Measurements from ENCODE around the gene SULT2B1. TPM values are rescaled to one million over a fixed set of nuclear protein-coding genes. Genes with fewer than 3 reads are reported as not detected.

SULT2B1 gene
- total and polyA plus RNA-seq, 2 experiments from 2014 or later, result 0.20 TPM; not detected in 1

- H3K36me3 ChIP-seq, result no peaks in the 10 kb centered on the region
- no peak overlapping the region for H3K4me3 ChIP-seq
- no peak overlapping the region for H3K27ac ChIP-seq
- TF ChIP-seq, protein P1, sequence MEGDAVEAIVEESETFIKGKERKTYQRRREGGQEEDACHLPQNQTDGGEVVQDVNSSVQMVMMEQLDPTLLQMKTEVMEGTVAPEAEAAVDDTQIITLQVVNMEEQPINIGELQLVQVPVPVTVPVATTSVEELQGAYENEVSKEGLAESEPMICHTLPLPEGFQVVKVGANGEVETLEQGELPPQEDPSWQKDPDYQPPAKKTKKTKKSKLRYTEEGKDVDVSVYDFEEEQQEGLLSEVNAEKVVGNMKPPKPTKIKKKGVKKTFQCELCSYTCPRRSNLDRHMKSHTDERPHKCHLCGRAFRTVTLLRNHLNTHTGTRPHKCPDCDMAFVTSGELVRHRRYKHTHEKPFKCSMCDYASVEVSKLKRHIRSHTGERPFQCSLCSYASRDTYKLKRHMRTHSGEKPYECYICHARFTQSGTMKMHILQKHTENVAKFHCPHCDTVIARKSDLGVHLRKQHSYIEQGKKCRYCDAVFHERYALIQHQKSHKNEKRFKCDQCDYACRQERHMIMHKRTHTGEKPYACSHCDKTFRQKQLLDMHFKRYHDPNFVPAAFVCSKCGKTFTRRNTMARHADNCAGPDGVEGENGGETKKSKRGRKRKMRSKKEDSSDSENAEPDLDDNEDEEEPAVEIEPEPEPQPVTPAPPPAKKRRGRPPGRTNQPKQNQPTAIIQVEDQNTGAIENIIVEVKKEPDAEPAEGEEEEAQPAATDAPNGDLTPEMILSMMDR (IDR thresholded peaks at IDR 0.05; ENCODE audit: low read depth, low read length), result no peak
- H3K4me1 ChIP-seq (ENCODE audit: low read depth), result no peaks in the 10 kb centered on the region
- no peaks in the 10 kb centered on the region for H3K9me3 ChIP-seq (ENCODE audit: low read depth)
- DNase-seq (ENCODE audit: low read depth in 1 of 2, low spot score in 1 of 2), result peak in 1 of 2 donors; percentile 54
- H3K27me3 ChIP-seq, result no peaks in the 10 kb centered on the region
These were observed 8.8 kb upstream of the SULT2B1 start for GRCh38 chr19:48543121-48543710.

DNA sequence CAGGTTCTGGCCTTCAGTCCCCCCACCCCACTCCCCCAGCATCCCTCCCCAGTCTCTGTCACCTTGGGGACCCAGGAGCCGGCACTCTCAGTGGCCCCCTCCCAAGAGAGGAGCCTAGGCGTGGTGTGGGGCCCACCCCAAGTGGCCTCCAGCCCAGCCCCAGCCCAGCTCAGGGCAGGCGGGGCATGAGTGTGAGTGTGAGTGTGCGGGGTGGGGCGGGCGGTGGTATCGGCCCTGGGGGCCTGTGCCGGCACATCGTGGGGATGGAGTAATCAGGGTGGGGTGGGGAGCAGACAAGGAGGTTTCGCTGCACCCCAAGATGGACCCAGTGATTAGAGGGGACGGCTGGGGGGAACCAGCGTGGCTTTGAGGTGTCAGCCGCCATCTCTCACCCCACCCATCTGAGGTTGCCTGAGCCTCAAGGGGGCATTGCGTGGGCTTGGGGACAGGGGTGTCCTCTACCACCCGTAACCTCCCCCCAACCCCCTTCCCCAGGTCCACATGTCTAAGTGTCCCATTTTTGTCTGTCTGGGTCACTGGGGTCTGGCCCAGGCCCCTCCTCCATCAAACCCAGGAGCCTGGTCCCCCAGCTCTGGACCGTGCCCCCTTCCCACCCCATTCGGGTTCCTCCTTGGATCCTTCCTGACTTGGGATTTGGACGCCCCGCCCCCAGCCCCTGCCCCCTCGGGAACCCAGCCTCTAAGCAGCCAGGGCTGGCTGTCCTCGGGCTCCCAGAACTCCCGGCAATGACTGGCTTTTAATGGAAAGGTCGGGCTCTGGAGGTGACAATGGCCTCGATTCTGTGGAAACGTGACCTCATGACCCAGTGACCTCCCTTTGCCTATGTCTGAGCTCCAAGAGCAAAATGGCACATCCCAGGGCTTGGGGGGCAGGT lies 6.9 kb upstream of the SULT2B1 start:
- no peaks in the 10 kb centered on the region for H3K4me1 ChIP-seq (ENCODE audit: low read depth)
- no peaks in the 10 kb centered on the region for H3K9me3 ChIP-seq (ENCODE audit: low read depth)
- H3K27me3 ChIP-seq, result no peaks in the 10 kb centered on the region
- TF ChIP-seq, protein P1 (IDR thresholded peaks at IDR 0.05; ENCODE audit: low read depth, low read length), result no peak
- H3K27ac ChIP-seq, result no peak overlapping the region
- H3K36me3 ChIP-seq, result no peaks in the 10 kb centered on the region
- no peak overlapping the region for H3K4me3 ChIP-seq
- DNase-seq (ENCODE audit: low read depth in 1 of 2, low spot score in 1 of 2), result no peak

DNA sequence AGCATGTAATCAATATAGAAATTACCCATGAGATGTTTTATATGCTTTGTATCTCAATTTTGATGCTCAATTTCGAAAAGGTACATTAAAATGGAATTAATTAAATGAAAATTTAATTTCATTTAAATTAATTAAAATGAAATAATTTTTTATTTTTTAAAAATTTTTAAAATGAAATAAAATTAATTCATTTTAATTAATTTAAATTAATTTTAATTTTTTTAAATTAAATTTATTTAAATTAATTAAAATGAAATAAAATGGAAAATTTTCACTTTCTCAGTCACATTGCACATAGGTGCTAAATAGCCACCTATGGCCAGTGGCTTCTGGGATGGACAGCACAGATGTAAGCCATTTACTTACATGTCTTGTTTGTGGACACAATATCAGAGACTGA lies 4.2 kb upstream of the SULT2B1 start:
- Histone ChIP-seq H3K27me3 (no peaks in the 10 kb centered on the region), H3K36me3 (no peaks in the 10 kb centered on the region), H3K4me3 (no peak overlapping the region), H3K27ac (no peak overlapping the region), H3K9me3 (ENCODE audit: low read depth) (no peaks in the 10 kb centered on the region), H3K4me1 (ENCODE audit: low read depth) (no peaks in the 10 kb centered on the region)
- TF ChIP-seq, protein P1 (IDR thresholded peaks at IDR 0.05; ENCODE audit: low read depth, low read length), result no peak
- DNase-seq (ENCODE audit: low read depth in 1 of 2, low spot score in 1 of 2), result no peak

- H3K4me3 ChIP-seq, result no peak overlapping the region
These were observed 3.6 kb upstream of the SULT2B1 start for GRCh38 chr19:48548253-48548911.

GRCh38 chr19:48549380-48549779 lies 2.6 kb upstream of the SULT2B1 start:
- Histone ChIP-seq H3K27me3 (no peaks in the 10 kb centered on the region), H3K36me3 (no peaks in the 10 kb centered on the region), H3K4me1 (ENCODE audit: low read depth) (peaks cover 6% of the 10 kb centered on the region), H3K4me3 (no peak overlapping the region), H3K27ac (no peak overlapping the region), H3K9me3 (ENCODE audit: low read depth) (no peaks in the 10 kb centered on the region)
- TF ChIP-seq, protein P1 (IDR thresholded peaks at IDR 0.05; ENCODE audit: low read depth, low read length), result no peak
- DNase-seq (ENCODE audit: low read depth in 1 of 2, low spot score in 1 of 2), result no peak

More at GRCh38 chr19:48548253-48548911, 3.6 kb upstream of the SULT2B1 start:
- H3K27me3 ChIP-seq, result no peaks in the 10 kb centered on the region
- no peak for DNase-seq (ENCODE audit: low read depth in 1 of 2, low spot score in 1 of 2)
- no peak overlapping the region for H3K27ac ChIP-seq
- H3K36me3 ChIP-seq, result no peaks in the 10 kb centered on the region
- no peaks in the 10 kb centered on the region for H3K4me1 ChIP-seq (ENCODE audit: low read depth)
- TF ChIP-seq, protein P1 (IDR thresholded peaks at IDR 0.05; ENCODE audit: low read depth, low read length), result no peak
- no peaks in the 10 kb centered on the region for H3K9me3 ChIP-seq (ENCODE audit: low read depth)
